Karpas-422 (cell line): ENCODE data around the gene PPP2R2B. TPM values are rescaled to one million over a fixed set of nuclear protein-coding genes. Genes with fewer than 3 reads are reported as not detected.

Experiments used
- DNase-seq: peaks from one replicate; pipeline ENCODE4 v3.0.0-alpha.2; 2015
- H2AFZ ChIP-seq: fragments of 200-600 bp; sonication (generic); 2 replicates; pipeline ENCODE4 v1.6.1; 2014; ENCODE audit warnings: antibody characterized with exemption, low read length, mixed read lengths
- H3K27ac ChIP-seq: fragments of 200-600 bp; sonication (generic); 2 replicates; pipeline ENCODE4 v1.5.1; 2014; ENCODE audit warnings: mild to moderate bottlenecking, low read length, moderate library complexity
- H3K27me3 ChIP-seq: fragments of 200-600 bp; sonication (generic); 2 replicates; pipeline ENCODE4 v1.6.1; 2014; ENCODE audit warnings: low read length, mixed read lengths
- H3K36me3 ChIP-seq: fragments of 200-600 bp; sonication (generic); 2 replicates; pipeline ENCODE4 v1.6.1; 2014; ENCODE audit warnings: low read length, mixed read lengths; ENCODE audit not compliant: insufficient read depth
- H3K4me1 ChIP-seq: fragments of 200-600 bp; sonication (generic); 2 replicates; pipeline ENCODE4 v1.6.1; 2014; ENCODE audit warnings: mild to moderate bottlenecking, low read length, mixed read lengths
- H3K4me2 ChIP-seq: fragments of 200-600 bp; sonication (generic); 2 replicates; pipeline ENCODE4 v1.6.1; 2014; ENCODE audit warnings: low read length, low read depth, mild to moderate bottlenecking; ENCODE audit not compliant: poor library complexity, severe bottlenecking
- H3K4me3 ChIP-seq: fragments of 200-600 bp; sonication (generic); 2 replicates; pipeline ENCODE4 v1.5.1; 2014; ENCODE audit warnings: mild to moderate bottlenecking, antibody characterized with exemption, low read length, mixed read lengths
- H3K79me2 ChIP-seq: fragments of 200-600 bp; sonication (generic); 2 replicates; pipeline ENCODE4 v1.6.1; 2014; ENCODE audit warnings: mild to moderate bottlenecking, low read length, mixed read lengths
- H3K9ac ChIP-seq: fragments of 200-600 bp; sonication (generic); 2 replicates; pipeline ENCODE4 v1.6.0; 2014; ENCODE audit warnings: low read length
- H3K9me2 ChIP-seq: fragments of 200-600 bp; sonication (generic), shearing (Covaris generic); replicated peaks from 2 replicates; pipeline ENCODE4 v1.6.0; 2014; ENCODE audit warnings: mild to moderate bottlenecking, low read length, moderate library complexity; ENCODE audit not compliant: insufficient read depth
- H3K9me3 ChIP-seq: fragments of 300-700, 200-600 bp; sonication (generic); 2 replicates; pipeline ENCODE4 v1.6.1; 2014; ENCODE audit warnings: low read length, mixed read lengths
- H4K20me1 ChIP-seq: fragments of 200-600 bp; sonication (generic); 2 replicates; pipeline ENCODE4 v1.6.1; 2014; ENCODE audit warnings: mild to moderate bottlenecking, antibody characterized with exemption, low read length, low read depth; ENCODE audit not compliant: insufficient read depth
- total RNA-seq: library from RNA; depleted of rRNA; stranded (reverse); fragments of >200 nt; shearing (Covaris generic); gene quantifications from 2 replicates; pipeline ENCODE4 v1.2.3, GENCODE V29; 2014; ENCODE audit warnings: low replicate concordance

The PPP2R2B gene
- total RNA-seq, 1 experiment from 2014 or later = not detected

- H4K20me1 ChIP-seq = no peaks in the 10 kb centered on the region
- no peaks in the 10 kb centered on the region for H3K9me2 ChIP-seq
- no peaks in the 10 kb centered on the region for H3K4me1 ChIP-seq
Observed at GRCh38 chr5:146719179-146719578, 159.4 kb downstream of the PPP2R2B start.

GRCh38 chr5:146718609-146719008 lies 159.9 kb downstream of the PPP2R2B start:
- H3K4me3 ChIP-seq = no peak overlapping the region
- no peaks in the 10 kb centered on the region for H3K9me2 ChIP-seq
- no peaks in the 10 kb centered on the region for H4K20me1 ChIP-seq
- H3K9ac ChIP-seq = no peak overlapping the region
- DNase-seq = no peak
- H3K36me3 ChIP-seq = no peaks in the 10 kb centered on the region
- no peaks in the 10 kb centered on the region for H3K9me3 ChIP-seq
- H3K4me1 ChIP-seq = no peaks in the 10 kb centered on the region
- no peaks in the 10 kb centered on the region for H3K79me2 ChIP-seq
- no peak overlapping the region for H2AFZ ChIP-seq
- H3K4me2 ChIP-seq = no peak overlapping the region
- no peak overlapping the region for H3K27ac ChIP-seq
- H3K27me3 ChIP-seq = no peaks in the 10 kb centered on the region

More at GRCh38 chr5:146719179-146719578, 159.4 kb downstream of the PPP2R2B start:
- Histone ChIP-seq H3K27ac (no peak overlapping the region), H3K27me3 (no peaks in the 10 kb centered on the region), H3K4me2 (no peak overlapping the region), H3K9me3 (no peaks in the 10 kb centered on the region), H2AFZ (no peak overlapping the region), H3K9ac (no peak overlapping the region), H3K79me2 (no peaks in the 10 kb centered on the region), H3K4me3 (no peak overlapping the region), H3K36me3 (no peaks in the 10 kb centered on the region)
- no peak for DNase-seq

GRCh38 chr5:146717951-146718350 lies 160.6 kb downstream of the PPP2R2B start:
- no peaks in the 10 kb centered on the region for H3K79me2 ChIP-seq
- H3K9me2 ChIP-seq = no peaks in the 10 kb centered on the region
- no peak overlapping the region for H3K9ac ChIP-seq
- no peak overlapping the region for H3K4me3 ChIP-seq
- H3K4me1 ChIP-seq = no peaks in the 10 kb centered on the region
- no peaks in the 10 kb centered on the region for H4K20me1 ChIP-seq
- no peaks in the 10 kb centered on the region for H3K9me3 ChIP-seq
- H3K27ac ChIP-seq = no peak overlapping the region
- no peak overlapping the region for H2AFZ ChIP-seq
- H3K36me3 ChIP-seq = no peaks in the 10 kb centered on the region
- H3K27me3 ChIP-seq = no peaks in the 10 kb centered on the region
- no peak overlapping the region for H3K4me2 ChIP-seq
- no peak for DNase-seq

- no peak overlapping the region for H3K9ac ChIP-seq
Observed at GRCh38 chr5:146716636-146717035, 161.9 kb downstream of the PPP2R2B start.

GRCh38 chr5:146710348-146710747 lies 168.2 kb downstream of the PPP2R2B start:
- no peak for DNase-seq
- Histone ChIP-seq H3K9me2 (no peaks in the 10 kb centered on the region), H4K20me1 (no peaks in the 10 kb centered on the region), H3K27ac (no peak overlapping the region), H3K4me3 (no peak overlapping the region), H3K4me2 (no peak overlapping the region), H3K4me1 (no peaks in the 10 kb centered on the region), H2AFZ (no peak overlapping the region), H3K79me2 (no peaks in the 10 kb centered on the region), H3K27me3 (no peaks in the 10 kb centered on the region), H3K9ac (no peak overlapping the region), H3K9me3 (no peaks in the 10 kb centered on the region), H3K36me3 (no peaks in the 10 kb centered on the region)

More at GRCh38 chr5:146716636-146717035, 161.9 kb downstream of the PPP2R2B start:
- no peaks in the 10 kb centered on the region for H3K36me3 ChIP-seq
- no peaks in the 10 kb centered on the region for H4K20me1 ChIP-seq
- no peaks in the 10 kb centered on the region for H3K9me2 ChIP-seq
- H3K4me3 ChIP-seq = no peak overlapping the region
- H3K9me3 ChIP-seq = no peaks in the 10 kb centered on the region
- no peak for DNase-seq
- H2AFZ ChIP-seq = no peak overlapping the region
- H3K27me3 ChIP-seq = no peaks in the 10 kb centered on the region
- no peaks in the 10 kb centered on the region for H3K79me2 ChIP-seq
- no peak overlapping the region for H3K4me2 ChIP-seq
- H3K4me1 ChIP-seq = no peaks in the 10 kb centered on the region
- H3K27ac ChIP-seq = no peak overlapping the region

- no peaks in the 10 kb centered on the region for H3K9me3 ChIP-seq
- no peak overlapping the region for H2AFZ ChIP-seq
- no peak overlapping the region for H3K4me2 ChIP-seq
- H3K27me3 ChIP-seq = no peaks in the 10 kb centered on the region
- no peak for DNase-seq
- H3K36me3 ChIP-seq = no peaks in the 10 kb centered on the region
- no peak overlapping the region for H3K4me3 ChIP-seq
- no peaks in the 10 kb centered on the region for H3K4me1 ChIP-seq
- H3K9ac ChIP-seq = no peak overlapping the region
- H3K79me2 ChIP-seq = no peaks in the 10 kb centered on the region
- H4K20me1 ChIP-seq = no peaks in the 10 kb centered on the region
- no peak overlapping the region for H3K27ac ChIP-seq
- no peaks in the 10 kb centered on the region for H3K9me2 ChIP-seq
Observed at GRCh38 chr5:146707316-146707715, 171.2 kb downstream of the PPP2R2B start.

GRCh38 chr5:146706321-146706972 lies 172.1 kb downstream of the PPP2R2B start:
- Histone ChIP-seq H3K4me3 (no peak overlapping the region), H4K20me1 (no peaks in the 10 kb centered on the region), H2AFZ (no peak overlapping the region), H3K4me2 (no peak overlapping the region), H3K36me3 (no peaks in the 10 kb centered on the region), H3K27ac (no peak overlapping the region), H3K9me3 (no peaks in the 10 kb centered on the region), H3K79me2 (no peaks in the 10 kb centered on the region), H3K4me1 (no peaks in the 10 kb centered on the region), H3K9me2 (no peaks in the 10 kb centered on the region), H3K27me3 (no peaks in the 10 kb centered on the region), H3K9ac (no peak overlapping the region)
- DNase-seq = no peak

- DNase-seq = no peak
- Histone ChIP-seq H3K9me2 (no peaks in the 10 kb centered on the region), H3K4me1 (no peaks in the 10 kb centered on the region), H3K4me2 (no peak overlapping the region), H4K20me1 (no peaks in the 10 kb centered on the region), H3K36me3 (no peaks in the 10 kb centered on the region), H3K9ac (no peak overlapping the region), H3K79me2 (no peaks in the 10 kb centered on the region), H3K27ac (no peak overlapping the region), H3K4me3 (no peak overlapping the region), H3K9me3 (no peaks in the 10 kb centered on the region), H3K27me3 (no peaks in the 10 kb centered on the region), H2AFZ (no peak overlapping the region)
Observed at GRCh38 chr5:146704949-146705665, 173.4 kb downstream of the PPP2R2B start.
